Germinal center (tissue), 1 donor: ENCODE results near the gene SLC11A1.

Experiments
- DNase-seq: peaks from one replicate; pipeline ENCODE4 v3.0.0; 2012; ENCODE audit warnings: mixed read lengths, low spot score

SLC11A1 gene

GRCh38 chr2:218435003-218435982 lies 53.2 kb downstream of the SLC11A1 start:
- DNase-seq: no peak

- no peak for DNase-seq
These were observed 54.9 kb downstream of the SLC11A1 start for GRCh38 chr2:218436992-218437391.

- DNase-seq: no peak
These were observed 55.9 kb downstream of the SLC11A1 start for GRCh38 chr2:218437969-218438368.

DNA sequence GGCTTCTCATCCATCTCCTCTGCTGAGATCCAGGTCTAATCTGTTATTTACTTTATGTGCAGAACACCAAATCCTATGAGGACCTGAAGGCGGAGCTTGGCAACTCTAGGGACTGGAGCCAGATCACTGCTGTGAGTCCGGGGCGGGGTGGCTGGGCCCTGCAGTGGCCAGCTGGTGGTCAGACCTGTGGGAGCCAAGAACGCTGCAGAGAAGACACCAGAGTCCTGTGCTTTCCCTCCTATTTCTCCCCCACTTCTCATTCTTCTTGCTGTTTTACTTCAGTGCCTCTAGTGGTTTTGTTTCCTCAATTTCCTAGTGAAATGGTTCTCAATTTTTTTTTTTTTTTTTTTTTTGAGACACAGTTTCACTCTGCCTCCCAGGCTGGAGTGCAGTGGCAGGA lies 56.5 kb downstream of the SLC11A1 start:
- peak; percentile 58 for DNase-seq

- no peak for DNase-seq
These were observed 62.8 kb downstream of the SLC11A1 start for GRCh38 chr2:218444692-218445357.

- no peak for DNase-seq
These were observed 63.5 kb downstream of the SLC11A1 start for GRCh38 chr2:218445602-218446001.
